Fibroblast of lung (primary cell): ENCODE results near the gene MT1H. TPM values are rescaled to one million over a fixed set of nuclear protein-coding genes. Genes with fewer than 3 reads are reported as not detected.

Experiments used
- DNase-seq, 2 donors: peaks; one replicate each; pipeline versions ENCODE4 v3.0.0 to v3.0.0-alpha.2; 2010; ENCODE audit warnings: low read depth in 2 of 2
- H2AFZ ChIP-seq: 2 replicates; pipeline ENCODE4 v1.5.1; 2012; ENCODE audit warnings: low read length, control low read depth, inconsistent platforms
- H3K27ac ChIP-seq: 2 replicates; pipeline ENCODE4 v1.5.1; 2011; ENCODE audit warnings: low read length, control low read depth; ENCODE audit not compliant: insufficient read depth
- H3K27me3 ChIP-seq: 2 replicates; pipeline ENCODE4 v1.5.1; 2011; ENCODE audit warnings: mild to moderate bottlenecking, low read length; ENCODE audit not compliant: control insufficient read depth, insufficient read depth
- H3K36me3 ChIP-seq: 2 replicates; pipeline ENCODE4 v1.5.1; 2011; ENCODE audit warnings: low read length; ENCODE audit not compliant: control insufficient read depth, insufficient read depth
- H3K4me1 ChIP-seq: 2 replicates; pipeline ENCODE4 v1.5.1; 2011; ENCODE audit warnings: low read length; ENCODE audit not compliant: control insufficient read depth, insufficient read depth; ENCODE audit errors: extremely low read depth
- H3K4me2 ChIP-seq: 2 replicates; pipeline ENCODE4 v1.5.1; 2011; ENCODE audit warnings: low read length, control low read depth; ENCODE audit not compliant: insufficient read depth; ENCODE audit errors: extremely low read depth
- H3K4me3 ChIP-seq, 4 experiments: fragments of 200-600 bp in 1 of 4; sonication (generic) in 1 of 4; replicated peaks in 1 of 4; 2 replicates each; pipeline ENCODE4 v1.5.1; 2011 to 2016; ENCODE audit warnings: low read length in 4 of 4, low read depth in 3 of 4, mild to moderate bottlenecking in 3 of 4, control low read depth in 2 of 4, inconsistent platforms in 1 of 4, mixed read lengths in 1 of 4; ENCODE audit not compliant: insufficient read depth in 1 of 4; ENCODE audit errors: control extremely low read depth in 1 of 4
- H3K79me2 ChIP-seq: 2 replicates; pipeline ENCODE4 v1.5.1; 2012; ENCODE audit warnings: mild to moderate bottlenecking, low read length, inconsistent platforms; ENCODE audit not compliant: control insufficient read depth, insufficient read depth
- H3K9ac ChIP-seq: 2 replicates; pipeline ENCODE4 v1.5.1; 2011; ENCODE audit warnings: mild to moderate bottlenecking, low read length, control low read depth; ENCODE audit not compliant: insufficient read depth
- H3K9me3 ChIP-seq: 2 replicates; pipeline ENCODE4 v1.5.1; 2012; ENCODE audit warnings: low read depth, low read length; ENCODE audit not compliant: control insufficient read depth, insufficient read depth
- H4K20me1 ChIP-seq: 2 replicates; pipeline ENCODE4 v1.5.1; 2011; ENCODE audit warnings: low read length; ENCODE audit not compliant: control insufficient read depth, insufficient read depth; ENCODE audit errors: extremely low read depth
- EZH2 ChIP-seq: IDR thresholded peaks from 2 replicates; pipeline ENCODE4 v1.5.1; 2012; ENCODE audit warnings: low read length, control low read depth, mild to moderate bottlenecking; ENCODE audit errors: missing control alignments
- polyA plus RNA-seq, 2 donors: library from polyadenylated mRNA; depleted of rRNA in 1 of 2; stranded (reverse) in 1 of 2; unstranded in 1 of 2; fragments of >200 nt; gene quantifications; 2 replicates each; pipeline ENCODE4 v1.2.1, GENCODE V29; 2011 to 2012; ENCODE audit warnings: missing spikeins in 1 of 2
- total RNA-seq: library from RNA; depleted of rRNA; stranded (reverse); fragments of >200 nt; gene quantifications from 2 replicates; pipeline ENCODE4 v1.2.1, GENCODE V29; 2014
- TF ChIP-seq, protein P1 (sequence below), 2 donors: IDR thresholded peaks in 1 of 2; conservative IDR thresholded peaks in 1 of 2; 1 replicate in 1 of 2; 2 replicates in 1 of 2; pipeline ENCODE4 v1.5.1; 2011 to 2012; ENCODE audit warnings: low read length in 2 of 2, control low read depth in 1 of 2, inconsistent platforms in 1 of 2, low read depth in 1 of 2, mild to moderate bottlenecking in 1 of 2

Gene MT1H
- total and polyA plus RNA-seq, 2 donors (not counting 1 experiment from before 2014, with no cell fraction given): not detected

DNA sequence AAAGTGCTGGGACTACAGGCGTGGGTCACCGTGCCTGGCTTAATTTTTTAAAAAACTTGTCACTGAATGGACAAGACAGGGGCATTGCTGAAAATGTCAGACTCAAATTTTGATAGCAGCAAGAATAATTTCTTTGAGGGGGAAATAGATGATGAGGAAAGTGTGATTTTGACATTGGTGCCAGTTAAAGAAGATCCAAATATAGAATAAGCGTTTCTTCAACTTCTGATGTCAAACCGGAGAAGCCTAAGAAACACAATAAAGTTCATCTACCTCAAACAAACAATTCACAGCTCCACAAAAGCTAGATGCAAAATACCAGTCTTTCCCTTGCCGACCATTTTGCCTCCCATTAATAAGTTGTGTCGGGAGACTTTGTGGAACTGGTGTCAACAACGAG is 17.1 kb downstream of the MT1H start:
- H3K4me3 ChIP-seq: no peak overlapping the region
- no peaks in the 10 kb centered on the region for H3K9me3 ChIP-seq
- H4K20me1 ChIP-seq: no peaks in the 10 kb centered on the region
- H3K4me2 ChIP-seq: no peak overlapping the region
- H3K79me2 ChIP-seq: no peaks in the 10 kb centered on the region
- no peak overlapping the region for H2AFZ ChIP-seq
- no peaks in the 10 kb centered on the region for H3K36me3 ChIP-seq
- DNase-seq: no peak
- peaks cover 4% of the 10 kb centered on the region for H3K4me1 ChIP-seq
- H3K27ac ChIP-seq: no peak overlapping the region
- H3K27me3 ChIP-seq: no peaks in the 10 kb centered on the region
- H3K9ac ChIP-seq: no peak overlapping the region
- TF ChIP-seq EZH2: no peak
- TF ChIP-seq, protein P1, sequence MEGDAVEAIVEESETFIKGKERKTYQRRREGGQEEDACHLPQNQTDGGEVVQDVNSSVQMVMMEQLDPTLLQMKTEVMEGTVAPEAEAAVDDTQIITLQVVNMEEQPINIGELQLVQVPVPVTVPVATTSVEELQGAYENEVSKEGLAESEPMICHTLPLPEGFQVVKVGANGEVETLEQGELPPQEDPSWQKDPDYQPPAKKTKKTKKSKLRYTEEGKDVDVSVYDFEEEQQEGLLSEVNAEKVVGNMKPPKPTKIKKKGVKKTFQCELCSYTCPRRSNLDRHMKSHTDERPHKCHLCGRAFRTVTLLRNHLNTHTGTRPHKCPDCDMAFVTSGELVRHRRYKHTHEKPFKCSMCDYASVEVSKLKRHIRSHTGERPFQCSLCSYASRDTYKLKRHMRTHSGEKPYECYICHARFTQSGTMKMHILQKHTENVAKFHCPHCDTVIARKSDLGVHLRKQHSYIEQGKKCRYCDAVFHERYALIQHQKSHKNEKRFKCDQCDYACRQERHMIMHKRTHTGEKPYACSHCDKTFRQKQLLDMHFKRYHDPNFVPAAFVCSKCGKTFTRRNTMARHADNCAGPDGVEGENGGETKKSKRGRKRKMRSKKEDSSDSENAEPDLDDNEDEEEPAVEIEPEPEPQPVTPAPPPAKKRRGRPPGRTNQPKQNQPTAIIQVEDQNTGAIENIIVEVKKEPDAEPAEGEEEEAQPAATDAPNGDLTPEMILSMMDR (conservative IDR thresholded peaks at IDR 0.05 in 1 of 2, IDR thresholded peaks at IDR 0.05 in 1 of 2; ENCODE audit: low read depth in 1 of 2, low read length in 2 of 2): no peak

DNA sequence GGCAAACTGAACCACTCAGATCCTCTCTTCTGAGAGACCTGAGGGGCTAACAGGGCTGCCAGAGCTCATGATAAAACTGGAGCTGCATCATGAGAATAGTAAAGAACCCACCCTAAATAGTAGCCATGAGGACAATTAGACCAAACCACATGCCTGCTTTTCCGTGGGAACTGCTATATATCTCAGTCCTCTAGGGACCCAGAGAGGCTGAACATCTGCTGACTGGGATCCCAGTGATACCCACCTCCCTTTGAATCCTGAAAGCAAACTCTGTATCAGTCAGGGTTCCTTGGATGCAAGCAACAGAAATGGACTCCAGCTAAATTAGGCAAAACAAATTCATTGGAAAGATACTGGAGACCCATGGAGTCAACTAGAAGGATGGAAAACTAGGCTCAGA is 19.1 kb downstream of the MT1H start:
- Histone ChIP-seq H4K20me1 (no peaks in the 10 kb centered on the region), H3K4me1 (no peaks in the 10 kb centered on the region), H3K4me2 (no peak overlapping the region), H3K27me3 (no peaks in the 10 kb centered on the region), H3K79me2 (no peaks in the 10 kb centered on the region), H3K36me3 (no peaks in the 10 kb centered on the region), H3K9ac (no peak overlapping the region), H3K27ac (no peak overlapping the region), H2AFZ (no peak overlapping the region), H3K4me3 (no peak overlapping the region), H3K9me3 (no peaks in the 10 kb centered on the region)
- TF ChIP-seq, protein P1 (conservative IDR thresholded peaks at IDR 0.05 in 1 of 2, IDR thresholded peaks at IDR 0.05 in 1 of 2; ENCODE audit: low read depth in 1 of 2, low read length in 2 of 2): no peak
- DNase-seq: no peak

DNA sequence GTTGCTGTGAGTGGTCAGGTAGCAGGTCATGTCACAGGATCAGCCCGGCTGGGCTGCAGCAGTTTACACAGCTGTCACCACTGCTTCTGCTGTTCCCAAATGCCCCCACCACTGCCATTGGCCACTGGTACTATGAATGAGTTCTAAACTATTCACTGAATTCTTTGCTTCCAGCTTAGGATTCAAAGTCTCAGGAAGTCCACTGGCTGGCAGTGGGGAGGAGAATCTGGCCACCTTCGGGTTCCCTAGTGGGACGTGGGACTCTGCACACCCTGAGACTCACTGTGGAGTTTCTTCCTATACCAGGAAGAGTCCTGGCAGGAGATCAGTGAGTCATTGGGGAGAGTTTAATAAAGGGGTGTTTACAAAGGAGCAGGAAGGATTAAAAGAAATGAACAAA is 19.6 kb downstream of the MT1H start:
- Histone ChIP-seq H3K4me2 (no peak overlapping the region), H3K9ac (no peak overlapping the region), H3K4me1 (no peaks in the 10 kb centered on the region), H3K9me3 (no peaks in the 10 kb centered on the region), H2AFZ (no peak overlapping the region), H3K79me2 (no peaks in the 10 kb centered on the region), H3K27me3 (no peaks in the 10 kb centered on the region), H4K20me1 (no peaks in the 10 kb centered on the region), H3K36me3 (no peaks in the 10 kb centered on the region), H3K27ac (no peak overlapping the region), H3K4me3 (no peak overlapping the region)
- no peak for TF ChIP-seq EZH2
- TF ChIP-seq, protein P1 (conservative IDR thresholded peaks at IDR 0.05 in 1 of 2, IDR thresholded peaks at IDR 0.05 in 1 of 2; ENCODE audit: low read depth in 1 of 2, low read length in 2 of 2): no peak
- no peak for DNase-seq
